ENCODE measurements around the gene RASGRF1. TPM values are rescaled to one million over a fixed set of nuclear protein-coding genes. Genes with fewer than 3 reads are reported as not detected.
A peak's percentile ranks its signal among the peaks of the same experiment; 100 is the strongest.

The RASGRF1 gene
- total and polyA plus RNA-seq, 4 donors = 0.13 to 0.15 TPM; not detected in 2

DNA sequence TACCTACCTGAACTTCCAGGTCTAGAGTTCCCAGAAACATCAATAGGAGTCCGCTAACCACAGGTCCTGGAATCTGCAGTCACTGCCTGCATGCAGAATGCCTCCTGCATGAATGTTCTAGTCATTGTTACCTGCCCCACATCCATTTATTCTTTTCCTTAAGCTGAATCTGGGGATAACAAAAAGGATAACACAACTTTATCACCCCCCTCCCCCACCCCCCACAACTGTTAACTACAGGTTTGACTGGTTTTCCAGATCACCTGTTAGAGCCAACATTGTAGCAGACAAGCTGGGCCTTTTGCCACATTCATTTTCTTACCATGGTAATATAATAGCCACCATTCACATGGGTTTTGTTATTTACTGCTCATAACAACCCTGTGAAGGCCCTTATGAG, 141.1 kb downstream of the RASGRF1 start:
- no peak overlapping the region for H3K27ac ChIP-seq (ENCODE audit: low read depth in 1 of 2, low read length in 2 of 2)
- intact Hi-C loops (cut with DNase I) = no loop called here
- no peak for ATAC-seq (ENCODE audit: low FRiP score)

DNA sequence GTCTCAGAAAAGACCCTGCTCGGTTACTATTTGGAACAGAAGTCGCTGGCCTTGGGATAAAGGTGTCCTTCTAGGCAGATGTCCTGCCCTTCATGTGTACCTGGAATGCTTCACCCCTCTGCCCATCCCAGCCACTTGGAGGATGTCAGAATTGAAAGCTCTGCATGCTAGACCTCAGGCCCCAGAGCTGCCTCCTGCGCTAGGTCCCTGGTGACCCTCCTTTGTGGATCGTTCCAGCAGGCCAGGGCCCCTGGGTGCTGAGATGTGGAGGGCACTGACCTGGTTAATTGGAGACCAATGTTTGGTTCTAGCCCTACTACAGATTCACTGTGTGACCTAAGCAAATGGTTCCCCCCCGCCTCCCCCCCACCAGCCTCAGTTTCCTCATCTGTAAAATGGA, 143.1 kb downstream of the RASGRF1 start:
- WGBS, 2 donors = 93 to 95% methylated on average over 5 of the region's 5 CpGs
- Histone ChIP-seq H3K4me3 (ENCODE audit: low read length in 2 of 2) (no peak overlapping the region), H3K27ac (ENCODE audit: low read depth in 1 of 2, low read length in 2 of 2) (no peak overlapping the region), H3K4me1 (ENCODE audit: control insufficient read depth in 1 of 2, insufficient read depth in 2 of 2, low read length in 2 of 2) (peaks cover 0 to 7% of the 10 kb centered on the region in 2 donors), H3K36me3 (ENCODE audit: control insufficient read depth in 1 of 2, insufficient read depth in 2 of 2, low read length in 1 of 2) (no peaks in the 10 kb centered on the region), H3K27me3 (ENCODE audit: control insufficient read depth in 1 of 2, insufficient read depth in 2 of 2, low read length in 1 of 2) (no peaks in the 10 kb centered on the region), H3K9me3 (ENCODE audit: control insufficient read depth, low read length) (no peaks in the 10 kb centered on the region)
- peak in 1 of 2 donors; percentile 26 for DNase-seq
- ATAC-seq (ENCODE audit: low FRiP score) = no peak
- intact Hi-C loops (cut with DNase I) = no loop called here

More for the DNA sequence above, 141.1 kb downstream of the RASGRF1 start:
- Histone ChIP-seq H3K4me1 (ENCODE audit: control insufficient read depth in 1 of 2, insufficient read depth in 2 of 2, low read length in 2 of 2) (peaks cover 0 to 4% of the 10 kb centered on the region in 2 donors), H3K36me3 (ENCODE audit: control insufficient read depth in 1 of 2, insufficient read depth in 2 of 2, low read length in 1 of 2) (no peaks in the 10 kb centered on the region), H3K9me3 (ENCODE audit: control insufficient read depth, low read length) (no peaks in the 10 kb centered on the region), H3K27me3 (ENCODE audit: control insufficient read depth in 1 of 2, insufficient read depth in 2 of 2, low read length in 1 of 2) (no peaks in the 10 kb centered on the region), H3K4me3 (ENCODE audit: low read length in 2 of 2) (no peak overlapping the region)
- 0 to 2% methylated on average over 1 of the region's 1 CpG for WGBS, 2 donors
- no peak for DNase-seq

DNA sequence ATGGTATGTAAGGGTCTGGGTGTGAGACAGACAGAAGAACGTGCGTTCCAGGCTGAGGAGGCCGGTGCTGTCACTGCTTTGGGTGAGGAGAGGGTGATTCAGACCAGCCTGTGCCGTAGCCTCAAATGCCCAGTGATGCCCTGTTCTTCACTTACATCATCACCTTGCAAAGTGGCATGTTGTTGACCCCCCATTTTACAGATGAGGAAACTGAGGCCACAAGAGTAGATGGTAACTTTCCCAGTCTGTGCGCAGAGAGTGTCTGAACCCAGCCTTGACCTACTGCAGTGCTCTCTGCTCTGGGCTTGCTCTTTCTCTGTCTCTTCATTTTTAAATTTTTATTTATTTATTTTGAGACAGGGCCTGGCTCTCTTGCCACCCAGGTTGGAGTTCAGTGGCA, 144.1 kb downstream of the RASGRF1 start:
- 95 to 97% methylated on average over 5 of the region's 5 CpGs for WGBS, 2 donors
- no peaks in the 10 kb centered on the region for H3K36me3 ChIP-seq (ENCODE audit: control insufficient read depth in 1 of 2, insufficient read depth in 2 of 2, low read length in 1 of 2)
- peak in 1 of 2 donors; percentile 45 for DNase-seq
- ATAC-seq (ENCODE audit: low FRiP score) = no peak
- intact Hi-C loops (cut with DNase I) = no loop called here
- H3K27me3 ChIP-seq (ENCODE audit: control insufficient read depth in 1 of 2, insufficient read depth in 2 of 2, low read length in 1 of 2) = no peaks in the 10 kb centered on the region
- no peak overlapping the region for H3K27ac ChIP-seq (ENCODE audit: low read depth in 1 of 2, low read length in 2 of 2)
- H3K9me3 ChIP-seq (ENCODE audit: control insufficient read depth, low read length) = no peaks in the 10 kb centered on the region
- no peak overlapping the region for H3K4me3 ChIP-seq (ENCODE audit: low read length in 2 of 2)
- peaks cover 0 to 4% of the 10 kb centered on the region in 2 donors for H3K4me1 ChIP-seq (ENCODE audit: control insufficient read depth in 1 of 2, insufficient read depth in 2 of 2, low read length in 2 of 2)

DNA sequence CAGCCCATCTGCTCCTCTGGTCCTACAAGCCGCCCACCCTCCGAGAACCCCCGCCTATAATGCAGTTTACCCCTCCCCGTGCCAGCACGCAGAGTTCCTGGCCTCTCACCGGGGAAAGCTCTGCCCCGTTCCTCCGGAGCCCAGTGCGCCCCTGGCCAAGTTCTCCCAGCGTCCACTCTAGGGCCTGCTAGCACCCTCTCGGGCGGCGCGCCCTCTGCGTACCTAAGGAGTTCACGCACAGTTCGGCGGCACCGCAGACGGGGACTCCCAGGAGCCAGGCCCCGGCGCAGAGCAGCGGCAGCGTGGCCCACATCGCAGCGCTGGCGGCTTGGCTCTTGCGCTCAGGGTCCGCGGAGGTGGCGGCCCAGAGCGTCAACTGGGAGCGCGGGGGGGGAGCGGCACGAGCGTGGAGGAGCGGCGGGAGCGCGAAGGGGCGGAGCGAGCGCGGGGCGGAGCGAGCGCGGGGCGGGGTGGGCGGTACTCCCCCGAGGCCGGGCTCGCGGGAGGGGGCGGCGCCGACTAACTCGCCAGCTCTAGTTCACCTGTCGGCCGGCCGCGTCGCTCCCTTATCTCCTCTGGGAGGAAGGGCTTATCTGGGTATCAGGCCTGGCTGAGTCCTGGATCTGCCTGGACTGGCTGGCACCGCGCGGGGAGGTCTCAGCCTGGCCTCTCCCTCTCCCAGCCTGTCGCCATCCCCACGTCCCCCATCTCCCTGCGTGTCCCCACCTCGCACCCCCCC, 145.7 kb downstream of the RASGRF1 start, which contains the start of gene CTSH:
Gene CTSH, minus strand, starts transcription at position 378 of the 739 bp plus-strand sequence. Its CDS starts 65 bp downstream, at position 313.
- H3K4me3 ChIP-seq (ENCODE audit: low read length in 2 of 2) = peak within 1 kb of the TSS; percentile 18 to 22
- 2% methylated on average over 45 to 71 of the region's 71 CpGs for WGBS, 2 donors
- ATAC-seq (ENCODE audit: low FRiP score) (peak; percentile 93), DNase-seq (peak; percentile 88 to 94)
- intact Hi-C loops (cut with DNase I) = no loop called here
- peaks cover 0 to 3% of the 10 kb centered on the region in 2 donors for H3K4me1 ChIP-seq (ENCODE audit: control insufficient read depth in 1 of 2, insufficient read depth in 2 of 2, low read length in 2 of 2)
- H3K27me3 ChIP-seq (ENCODE audit: control insufficient read depth in 1 of 2, insufficient read depth in 2 of 2, low read length in 1 of 2) = no peaks in the 10 kb centered on the region
- no peaks in the 10 kb centered on the region for H3K9me3 ChIP-seq (ENCODE audit: control insufficient read depth, low read length)
- no peaks in the 10 kb centered on the region for H3K36me3 ChIP-seq (ENCODE audit: control insufficient read depth in 1 of 2, insufficient read depth in 2 of 2, low read length in 1 of 2)
- H3K27ac ChIP-seq (ENCODE audit: low read depth in 1 of 2, low read length in 2 of 2) = no peak within 1 kb of the TSS

DNA sequence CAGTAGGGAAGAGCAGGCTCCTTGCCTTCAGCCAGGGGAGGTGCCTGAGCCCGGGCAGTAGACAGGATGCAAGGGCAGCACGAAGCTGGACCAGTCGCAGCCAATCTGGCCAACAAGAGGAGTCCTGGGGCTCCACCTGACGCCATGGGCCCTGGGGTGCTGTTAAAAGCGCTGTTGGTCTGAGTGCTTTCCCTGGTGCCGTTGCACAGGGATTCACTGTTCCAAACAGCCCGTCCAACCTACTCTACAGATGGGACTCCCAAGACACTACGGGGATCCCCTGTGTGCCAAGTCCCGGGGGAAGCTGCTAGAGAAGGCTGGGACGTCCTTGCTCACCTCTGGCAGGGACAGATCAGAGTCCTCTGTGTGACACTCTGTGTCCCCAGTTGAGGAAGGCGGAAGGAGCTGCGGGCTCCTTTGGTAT, 146.4 kb downstream of the RASGRF1 start:
- peak; percentile 31 for ATAC-seq (ENCODE audit: low FRiP score)
- no peak overlapping the region for H3K27ac ChIP-seq (ENCODE audit: low read depth in 1 of 2, low read length in 2 of 2)

DNA sequence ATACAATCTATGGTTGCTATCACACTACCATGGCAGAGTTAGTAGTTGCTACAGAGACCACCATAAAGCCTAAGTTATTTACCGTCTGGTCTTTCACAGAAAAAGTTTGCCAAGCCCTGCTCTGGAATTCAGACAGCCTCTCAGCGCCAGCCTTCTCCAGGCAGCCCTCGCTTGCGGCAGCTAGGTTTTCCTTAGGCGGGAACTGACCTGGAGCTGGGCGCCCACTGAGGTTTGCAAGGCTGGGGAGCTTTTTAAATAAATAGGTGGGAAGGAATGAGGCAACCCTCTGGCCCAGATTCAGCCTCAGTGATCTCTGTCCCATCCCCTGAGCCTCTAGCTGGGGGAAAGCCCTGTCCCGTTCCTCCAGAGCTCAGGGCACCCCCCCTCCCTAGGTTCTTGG, 146.9 kb downstream of the RASGRF1 start:
- Histone ChIP-seq H3K4me1 (ENCODE audit: control insufficient read depth in 1 of 2, insufficient read depth in 2 of 2, low read length in 2 of 2) (peaks cover 0 to 3% of the 10 kb centered on the region in 2 donors), H3K4me3 (ENCODE audit: low read length in 2 of 2) (no peak overlapping the region), H3K27me3 (ENCODE audit: control insufficient read depth in 1 of 2, insufficient read depth in 2 of 2, low read length in 1 of 2) (no peaks in the 10 kb centered on the region), H3K27ac (ENCODE audit: low read depth in 1 of 2, low read length in 2 of 2) (no peak overlapping the region), H3K36me3 (ENCODE audit: control insufficient read depth in 1 of 2, insufficient read depth in 2 of 2, low read length in 1 of 2) (no peaks in the 10 kb centered on the region), H3K9me3 (ENCODE audit: control insufficient read depth, low read length) (no peaks in the 10 kb centered on the region)
- DNase-seq (peak in 1 of 2 donors; percentile 67), ATAC-seq (ENCODE audit: low FRiP score) (no peak)
- WGBS, 2 donors = 18 to 21% methylated on average over 7 of the region's 7 CpGs
- intact Hi-C loops (cut with DNase I) = no loop called here

More for the DNA sequence above, 146.4 kb downstream of the RASGRF1 start:
- peaks cover 0 to 3% of the 10 kb centered on the region in 2 donors for H3K4me1 ChIP-seq (ENCODE audit: control insufficient read depth in 1 of 2, insufficient read depth in 2 of 2, low read length in 2 of 2)
- DNase-seq = peak in 1 of 2 donors; percentile 66
- peak overlapping the region; percentile 18 to 22 for H3K4me3 ChIP-seq (ENCODE audit: low read length in 2 of 2)
- intact Hi-C loops (cut with DNase I) = no loop called here
- no peaks in the 10 kb centered on the region for H3K9me3 ChIP-seq (ENCODE audit: control insufficient read depth, low read length)
- no peaks in the 10 kb centered on the region for H3K36me3 ChIP-seq (ENCODE audit: control insufficient read depth in 1 of 2, insufficient read depth in 2 of 2, low read length in 1 of 2)
- 18 to 19% methylated on average over 12 of the region's 12 CpGs for WGBS, 2 donors
- no peaks in the 10 kb centered on the region for H3K27me3 ChIP-seq (ENCODE audit: control insufficient read depth in 1 of 2, insufficient read depth in 2 of 2, low read length in 1 of 2)

DNA sequence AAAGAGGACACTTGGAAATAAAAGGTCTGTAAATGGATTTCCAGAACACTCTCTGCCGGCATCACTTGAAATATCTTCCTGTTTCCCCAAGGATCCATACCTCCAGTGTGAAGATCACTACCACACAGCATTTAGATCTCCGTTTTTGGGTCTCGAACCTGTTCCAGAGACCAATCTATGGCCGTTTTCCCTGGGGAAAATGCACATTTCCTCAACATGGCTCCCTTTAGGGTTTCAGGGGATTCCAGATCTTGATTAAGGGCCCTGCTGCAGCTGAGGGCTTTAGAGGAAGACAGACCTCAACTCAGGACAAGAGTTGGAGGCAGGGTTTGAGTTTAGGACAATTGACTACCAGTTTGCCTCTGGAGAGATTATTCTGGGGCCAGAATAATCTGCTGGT, 147.8 kb downstream of the RASGRF1 start:
- 95% methylated on average over 4 of the region's 4 CpGs for WGBS, 2 donors
- Histone ChIP-seq H3K36me3 (ENCODE audit: control insufficient read depth in 1 of 2, insufficient read depth in 2 of 2, low read length in 1 of 2) (no peaks in the 10 kb centered on the region), H3K9me3 (ENCODE audit: control insufficient read depth, low read length) (no peaks in the 10 kb centered on the region), H3K4me3 (ENCODE audit: low read length in 2 of 2) (no peak overlapping the region), H3K27me3 (ENCODE audit: control insufficient read depth in 1 of 2, insufficient read depth in 2 of 2, low read length in 1 of 2) (no peaks in the 10 kb centered on the region), H3K27ac (ENCODE audit: low read depth in 1 of 2, low read length in 2 of 2) (no peak overlapping the region), H3K4me1 (ENCODE audit: control insufficient read depth in 1 of 2, insufficient read depth in 2 of 2, low read length in 2 of 2) (peaks cover 0 to 3% of the 10 kb centered on the region in 2 donors)
- DNase-seq (peak in 1 of 2 donors; percentile 5), ATAC-seq (ENCODE audit: low FRiP score) (no peak)
- intact Hi-C loops (cut with DNase I) = no loop called here

DNA sequence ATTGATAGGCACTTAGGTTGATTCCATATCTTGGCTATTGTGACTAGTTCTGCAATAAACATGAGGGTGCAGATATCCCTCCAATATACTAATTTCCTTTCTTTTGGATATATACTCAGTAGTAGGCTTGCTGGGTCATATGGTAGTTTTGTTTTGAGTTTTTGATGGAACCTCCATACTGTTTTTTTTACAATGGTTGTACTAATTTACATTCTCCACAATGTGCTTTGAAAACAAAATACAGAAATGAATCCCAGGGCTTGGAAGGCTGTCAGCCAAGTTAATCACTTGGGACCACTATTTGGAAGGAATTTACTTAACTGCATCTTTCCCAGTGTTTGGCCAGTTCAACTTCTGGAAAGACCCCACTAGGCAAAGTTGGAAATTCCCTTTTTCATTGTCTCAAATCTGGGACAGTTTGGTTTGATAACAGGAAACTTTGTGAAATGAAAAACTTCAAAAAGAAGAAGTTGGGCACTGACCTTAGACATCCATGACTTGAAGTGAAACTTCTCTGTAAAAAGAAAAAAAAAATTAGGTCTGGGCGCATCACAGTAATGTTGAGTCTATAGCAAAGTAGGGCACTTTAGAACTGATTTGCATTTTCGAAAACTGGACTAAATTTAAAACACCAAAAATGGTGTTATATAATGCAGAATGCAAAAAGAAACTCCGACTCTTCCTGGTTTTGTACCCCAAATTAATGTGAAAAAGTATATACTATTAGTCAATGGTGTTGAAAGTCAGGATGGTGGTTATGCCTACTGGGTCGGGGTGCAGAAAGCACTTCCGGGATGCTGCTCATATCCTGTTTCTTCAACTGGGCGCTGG, 151.7 kb downstream of the RASGRF1 start:
- Histone ChIP-seq H3K27me3 (ENCODE audit: control insufficient read depth in 1 of 2, insufficient read depth in 2 of 2, low read length in 1 of 2) (no peaks in the 10 kb centered on the region), H3K36me3 (ENCODE audit: control insufficient read depth in 1 of 2, insufficient read depth in 2 of 2, low read length in 1 of 2) (no peaks in the 10 kb centered on the region), H3K9me3 (ENCODE audit: control insufficient read depth, low read length) (no peaks in the 10 kb centered on the region), H3K27ac (ENCODE audit: low read depth in 1 of 2, low read length in 2 of 2) (no peak overlapping the region), H3K4me3 (ENCODE audit: low read length in 2 of 2) (no peak overlapping the region), H3K4me1 (ENCODE audit: control insufficient read depth in 1 of 2, insufficient read depth in 2 of 2, low read length in 2 of 2) (no peaks in the 10 kb centered on the region)
- 79 to 81% methylated on average over 6 of the region's 6 CpGs for WGBS, 2 donors
- DNase-seq (no peak), ATAC-seq (ENCODE audit: low FRiP score) (no peak)
- intact Hi-C loops (cut with DNase I) = no loop called here

Data from aorta (tissue), 5 donors.